Brain microvascular endothelial cell (primary cell): ENCODE measurements around the gene TST.

Experiments used
- DNase-seq: peaks from one replicate; pipeline ENCODE4 v3.0.0-alpha.2; 2020
- H3K27ac ChIP-seq: fragments of 250-450 bp; sonication (Bioruptor Pico); 2 replicates; pipeline ENCODE4 v1.5.1; 2020; ENCODE audit warnings: mild to moderate bottlenecking, moderate library complexity
- H3K27me3 ChIP-seq: fragments of 250-450 bp; sonication (Bioruptor Pico); replicated peaks from 2 replicates; pipeline ENCODE4 v1.5.1; 2020; ENCODE audit warnings: mild to moderate bottlenecking
- H3K36me3 ChIP-seq: fragments of 250-450 bp; sonication (Bioruptor Pico); replicated peaks from 2 replicates; pipeline ENCODE4 v1.5.1; 2020; ENCODE audit warnings: mild to moderate bottlenecking
- H3K4me3 ChIP-seq: 2 replicates; pipeline ENCODE4 v1.5.1; 2011; ENCODE audit warnings: low read depth, mild to moderate bottlenecking, control low read depth, low read length, moderate library complexity
- in situ Hi-C: cut with HindIII; loops from 2 replicates; pipeline ENCODE4 v1.10.0; 2017; ENCODE audit warnings: low sequenced_read_pairs, low pct_ligation_motif_present
- TF ChIP-seq, protein P1 (sequence below): IDR thresholded peaks from 2 replicates; pipeline ENCODE4 v1.5.1; 2011; ENCODE audit warnings: low read depth, mild to moderate bottlenecking, moderate library complexity, low read length, control low read depth, inconsistent platforms; ENCODE audit errors: missing control alignments

TST gene

DNA sequence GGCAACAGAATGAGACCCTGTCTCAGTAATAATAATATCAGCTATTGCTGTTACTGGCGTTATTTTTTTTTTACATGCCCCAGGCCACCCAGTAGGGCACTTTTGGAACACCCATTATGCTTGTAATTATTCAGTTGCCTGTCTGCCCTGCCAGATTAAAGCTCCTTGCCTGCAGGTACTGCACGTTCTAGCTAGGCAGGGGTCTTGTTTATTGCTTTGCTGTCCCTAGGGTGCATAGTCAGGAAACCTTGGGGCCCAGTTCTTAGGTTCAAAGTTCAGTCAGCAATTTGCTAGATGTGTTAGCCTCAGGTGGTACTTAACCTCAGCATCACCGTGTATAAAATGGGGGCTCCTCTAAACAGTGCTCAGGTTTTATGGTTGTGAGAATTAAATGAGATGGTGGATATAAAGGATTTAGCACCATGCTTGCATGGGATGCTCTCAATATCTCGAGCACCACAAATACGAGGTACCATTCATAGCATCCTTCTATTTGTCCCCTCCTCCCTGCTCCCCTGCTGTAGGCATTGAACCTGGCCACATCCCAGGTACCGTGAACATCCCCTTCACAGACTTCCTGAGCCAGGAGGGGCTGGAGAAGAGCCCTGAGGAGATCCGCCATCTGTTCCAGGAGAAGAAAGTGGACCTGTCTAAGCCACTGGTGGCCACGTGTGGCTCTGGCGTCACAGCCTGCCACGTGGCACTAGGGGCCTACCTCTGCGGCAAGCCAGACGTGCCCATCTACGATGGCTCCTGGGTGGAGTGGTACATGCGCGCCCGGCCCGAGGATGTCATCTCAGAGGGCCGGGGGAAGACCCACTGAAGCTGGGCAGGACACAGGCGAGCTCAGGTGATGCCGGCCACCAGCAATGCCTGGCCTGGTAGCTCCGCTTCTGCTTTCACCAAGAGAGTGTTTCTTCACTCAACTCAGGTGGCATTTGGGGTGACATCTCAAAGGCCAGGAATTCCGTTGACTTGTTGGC lies 9.7 kb upstream of the TST start:
- in situ Hi-C loops, result no loop called here
- H3K27me3 ChIP-seq, result no peaks in the 10 kb centered on the region
- no peak for DNase-seq
- peaks cover 38% of the 10 kb centered on the region for H3K36me3 ChIP-seq
- no peak overlapping the region for H3K4me3 ChIP-seq
- no peak overlapping the region for H3K27ac ChIP-seq
- TF ChIP-seq, protein P1, sequence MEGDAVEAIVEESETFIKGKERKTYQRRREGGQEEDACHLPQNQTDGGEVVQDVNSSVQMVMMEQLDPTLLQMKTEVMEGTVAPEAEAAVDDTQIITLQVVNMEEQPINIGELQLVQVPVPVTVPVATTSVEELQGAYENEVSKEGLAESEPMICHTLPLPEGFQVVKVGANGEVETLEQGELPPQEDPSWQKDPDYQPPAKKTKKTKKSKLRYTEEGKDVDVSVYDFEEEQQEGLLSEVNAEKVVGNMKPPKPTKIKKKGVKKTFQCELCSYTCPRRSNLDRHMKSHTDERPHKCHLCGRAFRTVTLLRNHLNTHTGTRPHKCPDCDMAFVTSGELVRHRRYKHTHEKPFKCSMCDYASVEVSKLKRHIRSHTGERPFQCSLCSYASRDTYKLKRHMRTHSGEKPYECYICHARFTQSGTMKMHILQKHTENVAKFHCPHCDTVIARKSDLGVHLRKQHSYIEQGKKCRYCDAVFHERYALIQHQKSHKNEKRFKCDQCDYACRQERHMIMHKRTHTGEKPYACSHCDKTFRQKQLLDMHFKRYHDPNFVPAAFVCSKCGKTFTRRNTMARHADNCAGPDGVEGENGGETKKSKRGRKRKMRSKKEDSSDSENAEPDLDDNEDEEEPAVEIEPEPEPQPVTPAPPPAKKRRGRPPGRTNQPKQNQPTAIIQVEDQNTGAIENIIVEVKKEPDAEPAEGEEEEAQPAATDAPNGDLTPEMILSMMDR, result no peak

GRCh38 chr22:37027556-37027955 lies 8.3 kb upstream of the TST start:
- TF ChIP-seq, protein P1, result no peak
- H3K36me3 ChIP-seq, result peaks cover 38% of the 10 kb centered on the region

DNA sequence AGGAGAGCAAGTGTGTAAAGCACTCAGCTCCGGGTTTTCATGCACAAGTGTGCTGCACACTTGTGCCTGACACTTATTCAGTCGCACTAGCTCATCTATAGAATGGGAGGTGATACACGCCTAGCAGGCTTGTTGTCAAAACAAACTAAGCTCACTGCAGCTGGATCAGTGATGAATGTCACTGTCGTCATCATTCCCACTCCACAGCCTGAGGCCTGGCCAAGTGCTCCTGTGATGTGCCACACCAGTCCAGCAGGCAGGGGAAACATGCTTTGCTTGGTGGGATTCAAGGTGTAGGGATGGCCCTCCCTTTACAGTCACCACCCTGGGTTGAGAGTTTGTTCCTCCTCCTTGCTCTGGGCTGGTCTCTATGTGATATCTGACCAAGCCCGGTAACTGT lies 7.1 kb upstream of the TST start:
- Histone ChIP-seq H3K36me3 (peaks cover 38% of the 10 kb centered on the region), H3K4me3 (no peak overlapping the region), H3K27me3 (no peaks in the 10 kb centered on the region), H3K27ac (no peak overlapping the region)
- no peak for DNase-seq
- TF ChIP-seq, protein P1, result no peak
- in situ Hi-C loops, result no loop called here

More at GRCh38 chr22:37027556-37027955, 8.3 kb upstream of the TST start:
- no peaks in the 10 kb centered on the region for H3K27me3 ChIP-seq
- no peak for DNase-seq
- H3K27ac ChIP-seq, result no peak overlapping the region
- no peak overlapping the region for H3K4me3 ChIP-seq
- in situ Hi-C loops, result no loop called here

- H3K36me3 ChIP-seq, result peaks cover 38% of the 10 kb centered on the region
- TF ChIP-seq, protein P1, result no peak
- in situ Hi-C loops, result no loop called here
Measured at GRCh38 chr22:37025500-37026070, 6.3 kb upstream of the TST start.

GRCh38 chr22:37024339-37025157 lies 5.3 kb upstream of the TST start:
- H3K4me3 ChIP-seq, result no peak overlapping the region
- TF ChIP-seq, protein P1, result no peak
- H3K36me3 ChIP-seq, result peaks cover 38% of the 10 kb centered on the region
- in situ Hi-C loops, result no loop called here
- no peaks in the 10 kb centered on the region for H3K27me3 ChIP-seq
- no peak overlapping the region for H3K27ac ChIP-seq
- no peak for DNase-seq

More at GRCh38 chr22:37025500-37026070, 6.3 kb upstream of the TST start:
- DNase-seq, result no peak
- Histone ChIP-seq H3K27ac (no peak overlapping the region), H3K27me3 (no peaks in the 10 kb centered on the region), H3K4me3 (no peak overlapping the region)
